ENCODE data around the gene DESI2.
A peak's percentile ranks its signal among the peaks of the same experiment; 100 is the strongest.

The DESI2 gene

GRCh38 chr1:244652623-244653438 is at the start of gene DESI2:
Gene DESI2, plus strand, starts transcription at chr1:244653126. Its CDS starts 188 bp downstream, at chr1:244653314.
- peak; percentile 97 for FAIRE-seq

DNA sequence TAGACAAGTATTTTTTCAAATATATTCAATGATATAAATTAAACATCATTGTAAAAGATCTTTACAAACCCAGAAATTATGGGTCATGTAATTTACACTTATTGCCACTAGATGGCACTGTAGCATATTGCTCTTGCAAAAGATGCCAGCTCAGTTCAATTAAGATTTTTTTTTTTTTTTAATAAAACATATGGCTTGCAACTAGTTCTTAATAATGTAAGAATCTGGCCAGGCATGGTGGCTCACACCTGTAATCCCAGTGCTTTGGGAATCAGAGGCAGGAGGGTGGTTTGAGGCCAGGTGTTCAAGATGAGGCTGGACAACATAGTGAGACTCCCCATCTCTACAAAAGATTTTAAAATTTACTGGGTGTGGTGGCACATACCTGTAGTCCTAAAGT is 49.4 kb upstream of the DESI2 start:
- FAIRE-seq: peak; percentile 96

DNA sequence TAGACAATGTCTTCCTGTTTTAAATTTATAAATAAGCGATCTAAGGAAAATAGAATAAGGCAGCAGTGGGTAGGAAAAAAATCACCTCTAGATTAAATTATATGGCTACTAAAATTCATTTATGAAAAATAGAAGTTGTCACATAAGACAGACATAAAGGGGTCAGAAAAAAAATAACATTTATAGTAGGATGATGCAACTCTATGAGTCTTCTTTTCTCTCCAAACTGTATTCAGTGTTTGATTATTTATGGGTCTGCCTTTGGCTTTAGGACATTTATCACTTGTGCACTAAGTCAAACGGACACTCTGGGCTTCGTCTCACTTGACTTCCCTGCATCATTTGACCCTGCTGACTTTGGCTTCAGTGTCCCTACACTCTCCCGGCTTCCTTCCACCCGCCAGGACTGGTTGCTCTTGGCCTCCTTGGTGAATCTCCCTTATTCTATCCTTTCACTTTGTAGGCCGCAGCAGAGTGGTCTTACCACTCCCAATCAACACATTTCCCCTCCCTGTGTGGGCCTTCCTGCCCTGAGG is 47.0 kb upstream of the DESI2 start:
- no peak for FAIRE-seq

GRCh38 chr1:244614113-244614836 is 38.7 kb upstream of the DESI2 start:
- FAIRE-seq: no peak

DNA sequence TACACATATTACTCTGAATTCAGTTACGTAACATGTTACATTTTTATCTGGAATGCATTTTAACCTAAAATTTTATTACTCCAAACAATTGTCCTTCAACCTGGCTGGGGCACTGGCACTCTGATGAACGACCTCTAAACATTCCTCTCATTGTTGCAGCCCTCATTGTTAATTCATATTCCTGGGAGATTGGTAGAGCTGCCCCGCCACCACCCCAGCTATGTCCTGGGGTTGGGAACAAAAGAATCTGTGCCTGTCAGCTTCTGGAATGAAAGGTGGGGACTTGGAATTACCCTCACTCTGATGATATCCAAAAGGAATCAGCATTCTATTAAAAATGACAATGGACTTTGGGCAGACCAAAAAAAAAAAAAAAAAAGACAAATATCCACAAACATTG is 38.0 kb upstream of the DESI2 start:
- FAIRE-seq: no peak

- FAIRE-seq: no peak
These were observed 37.6 kb upstream of the DESI2 start for GRCh38 chr1:244615301-244615700.

DNA sequence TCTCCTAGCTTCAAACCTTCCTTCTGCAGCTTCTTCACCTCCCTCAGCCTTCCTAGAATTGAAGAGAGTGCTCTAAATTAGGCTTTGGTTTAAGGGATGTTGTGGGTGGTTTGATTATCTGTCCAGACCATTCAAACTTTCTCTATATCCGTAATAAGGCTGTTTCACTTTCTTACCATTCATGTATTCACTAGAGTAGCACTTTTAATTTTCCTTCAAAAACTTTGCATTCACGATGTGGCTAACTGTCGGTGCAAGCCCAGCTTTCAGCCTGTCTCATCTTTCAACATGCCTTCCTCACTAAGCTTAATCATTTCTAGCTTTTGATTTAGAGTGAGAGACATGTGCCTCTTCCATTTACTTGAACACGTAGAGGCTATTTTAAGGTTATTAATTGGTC is 26.2 kb upstream of the DESI2 start:
- FAIRE-seq: no peak

DNA sequence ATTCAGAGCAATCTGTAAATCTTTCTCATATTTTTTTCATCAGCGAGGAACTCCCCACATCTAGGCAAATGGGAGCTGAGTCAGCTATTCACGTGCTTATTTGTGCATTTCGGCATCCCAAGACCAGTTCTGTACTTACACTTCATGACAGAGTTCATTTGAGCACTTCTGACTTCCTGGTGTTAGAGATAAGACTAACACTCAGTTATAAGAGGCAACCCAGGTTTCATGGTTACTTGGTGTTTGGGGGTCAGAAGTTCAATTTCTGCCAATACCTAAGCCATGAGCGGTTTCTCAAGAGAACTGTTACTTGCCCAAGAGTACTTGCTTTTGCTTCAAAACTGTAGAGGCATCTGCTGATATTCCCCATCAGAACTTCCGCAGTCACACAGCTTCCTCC is 24.1 kb upstream of the DESI2 start:
- FAIRE-seq: no peak

GRCh38 chr1:244633140-244633539 is 19.8 kb upstream of the DESI2 start:
- FAIRE-seq: no peak

DNA sequence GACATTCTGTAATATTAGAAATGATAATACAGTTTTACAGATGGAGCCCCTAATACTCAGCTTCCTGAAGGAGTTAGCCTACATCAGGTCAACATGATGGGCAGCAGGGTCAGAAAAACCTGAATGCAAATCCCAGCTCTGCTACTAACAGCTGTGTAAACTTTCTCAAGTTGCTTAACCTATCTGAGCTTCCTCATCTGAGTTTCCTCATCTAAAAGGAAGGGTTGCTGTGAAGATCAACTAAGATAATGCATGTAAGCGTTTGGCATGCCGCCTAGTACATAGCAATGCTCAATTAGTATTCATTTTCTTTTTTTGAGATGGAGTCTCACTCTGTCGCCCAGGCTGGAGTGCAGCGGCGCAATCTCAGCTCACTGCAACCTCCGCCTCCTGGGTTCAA is 18.4 kb upstream of the DESI2 start:
- FAIRE-seq: no peak

DNA sequence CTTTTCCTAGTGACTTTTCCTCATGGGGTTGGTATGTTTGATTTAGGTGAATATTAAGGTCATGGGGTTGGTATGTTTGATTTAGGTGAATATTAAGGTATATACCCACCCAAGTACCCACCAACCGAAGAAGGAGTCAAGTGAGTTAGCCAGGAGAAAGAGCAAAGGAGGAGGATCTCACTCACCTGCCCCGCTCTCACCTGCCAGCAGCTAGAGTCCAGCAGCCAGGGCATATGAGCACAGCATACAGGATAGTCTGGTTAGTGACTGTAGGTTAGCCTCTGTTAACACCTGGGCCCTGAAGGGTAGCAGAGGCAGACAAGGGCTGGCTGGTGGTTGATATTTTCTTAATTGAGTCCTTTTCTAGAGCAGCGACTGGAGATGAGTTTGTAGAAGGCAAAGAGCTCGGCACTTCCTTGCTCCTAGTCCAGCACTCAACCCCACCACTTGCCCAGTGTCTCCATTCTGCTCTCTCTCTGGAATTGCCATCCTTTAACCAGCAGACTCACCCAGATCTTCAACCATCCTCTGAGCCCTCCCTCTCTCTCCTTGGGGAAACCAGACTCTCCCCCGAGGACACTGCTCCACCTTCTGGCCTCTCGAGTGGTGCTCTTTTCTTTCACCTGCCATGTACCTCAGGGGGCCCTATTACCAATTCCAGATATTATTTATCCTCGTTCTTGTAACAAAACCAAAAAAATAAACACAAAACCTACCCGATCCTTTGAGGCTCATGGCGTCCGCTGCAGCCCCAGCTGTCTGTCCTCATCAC is 16.3 kb upstream of the DESI2 start:
- no peak for FAIRE-seq

DNA sequence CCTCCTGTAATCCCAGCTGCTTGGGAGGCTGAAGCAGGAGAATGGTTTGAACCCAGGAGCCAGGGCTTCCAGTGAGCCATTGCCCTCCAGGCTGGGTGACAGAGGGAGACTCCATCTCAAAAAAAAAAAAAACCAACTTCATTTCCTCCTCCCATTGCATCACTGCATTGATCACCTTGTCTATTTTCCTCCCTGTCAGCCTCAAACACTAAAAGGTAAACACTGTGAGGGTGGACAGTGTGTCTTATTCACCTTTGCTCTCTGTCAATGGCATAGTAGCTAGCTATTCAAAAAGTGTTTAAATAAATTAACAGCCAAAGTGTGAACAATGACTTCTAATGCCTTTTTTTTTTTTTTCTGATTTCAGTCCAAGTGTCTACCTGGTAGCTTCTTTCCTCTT is 13.4 kb upstream of the DESI2 start:
- FAIRE-seq: no peak

DNA sequence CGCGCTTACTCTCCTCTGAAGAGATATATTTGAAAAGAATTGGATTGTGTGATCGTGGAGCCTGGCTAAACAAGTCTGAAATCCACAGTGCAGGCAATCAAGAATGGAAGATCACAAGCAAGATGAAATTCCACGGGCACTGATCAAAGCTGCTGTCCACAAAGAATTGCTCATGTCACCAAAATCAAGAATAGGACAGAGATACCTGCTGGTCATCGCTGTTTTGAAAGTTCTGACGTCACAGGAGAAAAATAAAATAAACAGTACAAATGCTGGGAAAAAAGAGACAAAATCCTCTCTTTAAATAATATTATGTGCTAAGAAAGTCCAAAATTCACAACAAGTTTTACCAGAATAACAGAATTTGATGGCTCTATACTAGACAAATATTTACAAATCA is 12.0 kb upstream of the DESI2 start:
- FAIRE-seq: no peak

- no peak for FAIRE-seq
These were observed 10.4 kb upstream of the DESI2 start for GRCh38 chr1:244642526-244642925.

DNA sequence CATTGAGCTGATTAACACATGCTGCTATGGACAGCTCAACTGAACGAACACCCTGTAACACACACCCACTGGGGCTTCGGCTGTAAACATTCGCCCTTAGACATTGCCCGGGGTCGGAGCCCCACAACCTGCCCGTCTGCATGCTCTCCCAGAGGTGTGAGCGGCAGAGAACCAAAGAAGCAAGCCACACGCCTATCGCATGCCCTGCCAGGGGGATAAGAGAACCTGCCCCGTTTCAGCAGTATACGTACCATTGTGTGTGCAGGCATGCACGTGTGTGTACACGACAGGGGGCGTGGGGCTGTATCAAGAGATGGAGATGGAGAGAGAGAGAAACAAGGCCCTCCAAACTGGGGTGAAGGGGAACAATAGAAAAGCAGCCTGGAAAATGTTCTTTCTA is 9.9 kb upstream of the DESI2 start:
- FAIRE-seq: no peak

GRCh38 chr1:244645414-244645813 is 7.5 kb upstream of the DESI2 start:
- no peak for FAIRE-seq

- no peak for FAIRE-seq
These were observed 7.0 kb upstream of the DESI2 start for GRCh38 chr1:244645890-244646289.

- no peak for FAIRE-seq
These were observed 5.1 kb upstream of the DESI2 start for GRCh38 chr1:244647819-244648218.

DNA sequence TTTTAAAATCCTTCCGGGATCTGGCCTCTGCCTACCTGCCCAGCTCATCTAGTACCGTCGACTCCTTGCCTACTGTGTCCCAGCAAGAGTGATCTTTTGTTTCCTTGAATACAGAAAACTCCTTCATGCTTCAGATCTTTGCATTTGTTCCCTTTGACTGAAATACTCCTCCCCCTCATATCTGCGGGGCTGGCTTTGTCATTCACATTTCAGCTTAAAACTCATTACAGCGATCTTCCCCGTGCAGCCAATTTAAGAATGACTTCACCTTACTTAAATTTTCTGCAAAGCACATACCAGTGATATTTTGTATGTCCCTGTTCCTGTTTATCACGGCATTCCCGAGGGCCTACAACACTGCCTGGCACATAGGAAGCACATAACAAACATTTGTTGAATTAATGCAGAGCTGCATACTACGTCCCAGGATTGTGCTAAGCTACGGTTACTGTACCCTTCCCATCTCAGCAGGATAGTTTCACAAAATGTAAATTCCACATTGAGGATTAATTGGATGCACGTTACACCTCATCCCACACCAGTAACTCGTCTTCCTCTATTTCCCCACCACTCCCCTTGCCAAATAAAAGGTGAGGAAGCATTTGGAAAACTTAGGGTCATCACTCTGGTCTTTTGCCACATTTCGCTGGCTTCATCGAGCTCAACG is 837 bp upstream of the DESI2 start:
- FAIRE-seq: no peak

- FAIRE-seq: no peak
These were observed 647 bp downstream of the DESI2 start for GRCh38 chr1:244653439-244654107.

DNA sequence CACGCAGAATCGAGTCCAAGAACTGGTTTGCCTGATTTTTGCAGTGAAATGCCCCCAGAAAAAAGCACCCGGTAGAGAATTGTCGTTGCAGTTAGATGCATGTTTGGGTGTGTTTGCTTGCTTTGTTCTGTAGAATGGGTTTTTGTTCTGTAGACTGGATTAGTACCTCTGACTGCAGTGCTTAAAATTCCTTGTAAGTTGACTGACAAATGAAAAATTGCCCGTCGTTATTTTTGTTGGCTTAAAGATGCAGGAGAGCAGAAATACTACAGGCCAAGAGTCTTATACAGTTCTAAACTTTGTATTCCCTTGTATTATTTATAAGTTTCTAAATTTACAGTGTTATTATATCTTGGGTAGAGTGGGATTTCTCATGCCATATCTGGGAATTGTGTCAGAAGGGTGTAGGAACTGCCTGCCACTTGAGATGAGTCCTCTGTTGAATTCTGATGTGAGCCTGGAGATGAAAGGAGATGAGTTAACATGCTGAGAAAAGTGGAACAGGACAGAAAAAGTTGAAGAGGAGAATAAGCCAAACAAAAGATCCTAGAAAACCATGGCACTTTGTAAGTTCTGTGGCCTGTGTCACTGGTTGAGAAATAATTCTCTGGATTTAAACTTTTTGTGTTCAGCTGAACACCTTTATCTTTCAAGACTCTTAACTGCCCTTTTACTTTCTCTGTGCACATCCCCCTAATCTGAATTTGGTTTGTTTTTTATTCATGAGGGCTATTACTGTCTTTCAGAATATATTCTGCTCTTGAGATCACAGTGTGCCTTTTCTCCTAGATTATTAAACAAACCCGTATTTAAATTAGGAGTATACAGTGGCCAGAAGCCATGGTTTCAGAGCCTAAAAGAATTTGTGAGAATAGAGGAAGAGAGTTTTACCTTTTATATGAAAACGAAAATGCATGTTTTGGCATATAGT is 1.4 kb downstream of the DESI2 start:
- FAIRE-seq: no peak

All from G401.6 (cell line).